Smooth muscle cell (in vitro differentiated cells): ENCODE data around the gene MAPRE2. TPM values are rescaled to one million over a fixed set of nuclear protein-coding genes. Genes with fewer than 3 reads are reported as not detected.
A peak's percentile ranks its signal among the peaks of the same experiment; 100 is the strongest.
"Not testable (repeated sequence)": the region's sequence is repeated elsewhere in the genome, so short reads cannot be mapped to it uniquely, and the experiment has no call there.

ENCODE experiments used
- DNase-seq: peaks from one replicate; lab custom pipeline; 2025; ENCODE audit not compliant: unreplicated experiment; lab: John Stamatoyannopoulos, UW
- H2AFZ ChIP-seq: fragments of 200-600 bp; sonication (generic); 2 replicates; pipeline ENCODE4 v1.6.0; 2016; ENCODE audit warnings: antibody characterized with exemption, low read depth, mild to moderate bottlenecking
- H3F3A ChIP-seq: fragments of 200-600 bp; sonication (generic); 2 replicates; pipeline ENCODE4 v1.6.0; 2017; ENCODE audit warnings: antibody characterized with exemption, low read depth
- H3K27ac ChIP-seq: fragments of 200-600 bp; sonication (generic); 2 replicates; pipeline ENCODE4 v1.5.1; 2016; ENCODE audit warnings: low read depth, mild to moderate bottlenecking
- H3K27me3 ChIP-seq: fragments of 200-600 bp; sonication (generic); 2 replicates; pipeline ENCODE4 v1.6.1; 2016; ENCODE audit warnings: low read depth, mild to moderate bottlenecking
- H3K36me3 ChIP-seq: fragments of 200-600 bp; sonication (generic); 2 replicates; pipeline ENCODE4 v1.5.1; 2016; ENCODE audit warnings: low read depth
- H3K4me1 ChIP-seq: fragments of 200-600 bp; sonication (generic); 2 replicates; pipeline ENCODE4 v1.5.1; 2016; ENCODE audit warnings: low read depth
- H3K4me2 ChIP-seq: fragments of 200-600 bp; sonication (generic); 2 replicates; pipeline ENCODE4 v1.6.0; 2016; ENCODE audit warnings: mild to moderate bottlenecking
- H3K4me3 ChIP-seq: fragments of 200-600 bp; sonication (generic); 2 replicates; pipeline ENCODE4 v1.5.1; 2016; ENCODE audit warnings: mild to moderate bottlenecking
- H3K79me2 ChIP-seq: fragments of 200-600 bp; sonication (generic); 2 replicates; pipeline ENCODE4 v1.6.0; 2016; ENCODE audit warnings: low read depth, mild to moderate bottlenecking
- H3K9ac ChIP-seq: fragments of 200-600 bp; sonication (generic); 2 replicates; pipeline ENCODE4 v1.6.0; 2016; ENCODE audit warnings: low read depth
- H3K9me3 ChIP-seq: fragments of 200-600 bp; sonication (generic); replicated peaks from 2 replicates; pipeline ENCODE4 v1.5.1; 2016; ENCODE audit warnings: low read depth
- H4K20me1 ChIP-seq: fragments of 200-600 bp; sonication (generic); 2 replicates; pipeline ENCODE4 v1.6.0; 2016; ENCODE audit warnings: low read depth
- WGBS: methylation state at CpG from one replicate; pipeline ENCODE4 v1.1.7; 2016; ENCODE audit warnings: low lambda C conversion rate; 5-methylcytosine and 5-hydroxymethylcytosine counted together
- polyA plus RNA-seq: library from polyadenylated mRNA; unstranded; fragments of >200 nt; fragmentation: Nextera tagmentation; extraction: Ambion mirVana; gene quantifications from 2 replicates; pipeline ENCODE4 v1.2.1, GENCODE V29; 2016
- total RNA-seq: library from RNA; depleted of rRNA; stranded (reverse); fragments of >200 nt; gene quantifications from 2 replicates; pipeline ENCODE4 v1.2.3, GENCODE V29; 2014
- TF ChIP-seq, protein P1 (sequence below): fragments of 200-600 bp; sonication (generic); IDR thresholded peaks from 2 replicates; pipeline ENCODE4 v1.5.1; 2017; ENCODE audit warnings: borderline replicate concordance, mild to moderate bottlenecking, antibody characterized with exemption; ENCODE audit not compliant: insufficient read depth, poor library complexity, severe bottlenecking

MAPRE2 gene
- total and polyA plus RNA-seq, 2 experiments from 2014 or later = 11.2 to 21.8 TPM

DNA sequence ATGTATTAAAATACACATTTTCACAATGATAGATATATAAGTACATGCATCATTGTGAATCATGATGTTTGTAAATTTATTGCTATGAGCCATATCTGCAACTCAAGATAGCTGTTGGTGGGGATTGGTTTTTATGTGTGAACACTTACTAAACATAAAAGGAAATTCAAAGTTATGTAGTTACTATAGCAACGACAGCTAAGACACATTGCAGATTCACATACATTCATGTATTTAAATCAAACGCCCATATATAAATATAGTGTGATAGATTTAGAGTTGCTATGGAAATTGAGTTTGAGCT is 65.6 kb downstream of the MAPRE2 start:
- Histone ChIP-seq H3K4me2 (no peak overlapping the region), H2AFZ (no peak overlapping the region), H3K9me3 (no peaks in the 10 kb centered on the region), H3K36me3 (no peaks in the 10 kb centered on the region), H3K79me2 (no peaks in the 10 kb centered on the region), H4K20me1 (no peaks in the 10 kb centered on the region), H3K4me1 (no peaks in the 10 kb centered on the region), H3K9ac (no peak overlapping the region), H3K27ac (no peak overlapping the region), H3K27me3 (no peaks in the 10 kb centered on the region), H3K4me3 (no peak overlapping the region), H3F3A (no peaks in the 10 kb centered on the region)
- TF ChIP-seq, protein P1, sequence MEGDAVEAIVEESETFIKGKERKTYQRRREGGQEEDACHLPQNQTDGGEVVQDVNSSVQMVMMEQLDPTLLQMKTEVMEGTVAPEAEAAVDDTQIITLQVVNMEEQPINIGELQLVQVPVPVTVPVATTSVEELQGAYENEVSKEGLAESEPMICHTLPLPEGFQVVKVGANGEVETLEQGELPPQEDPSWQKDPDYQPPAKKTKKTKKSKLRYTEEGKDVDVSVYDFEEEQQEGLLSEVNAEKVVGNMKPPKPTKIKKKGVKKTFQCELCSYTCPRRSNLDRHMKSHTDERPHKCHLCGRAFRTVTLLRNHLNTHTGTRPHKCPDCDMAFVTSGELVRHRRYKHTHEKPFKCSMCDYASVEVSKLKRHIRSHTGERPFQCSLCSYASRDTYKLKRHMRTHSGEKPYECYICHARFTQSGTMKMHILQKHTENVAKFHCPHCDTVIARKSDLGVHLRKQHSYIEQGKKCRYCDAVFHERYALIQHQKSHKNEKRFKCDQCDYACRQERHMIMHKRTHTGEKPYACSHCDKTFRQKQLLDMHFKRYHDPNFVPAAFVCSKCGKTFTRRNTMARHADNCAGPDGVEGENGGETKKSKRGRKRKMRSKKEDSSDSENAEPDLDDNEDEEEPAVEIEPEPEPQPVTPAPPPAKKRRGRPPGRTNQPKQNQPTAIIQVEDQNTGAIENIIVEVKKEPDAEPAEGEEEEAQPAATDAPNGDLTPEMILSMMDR = no peak
- DNase-seq = no peak
- 90% methylated on average over 2 of the region's 2 CpGs for WGBS

DNA sequence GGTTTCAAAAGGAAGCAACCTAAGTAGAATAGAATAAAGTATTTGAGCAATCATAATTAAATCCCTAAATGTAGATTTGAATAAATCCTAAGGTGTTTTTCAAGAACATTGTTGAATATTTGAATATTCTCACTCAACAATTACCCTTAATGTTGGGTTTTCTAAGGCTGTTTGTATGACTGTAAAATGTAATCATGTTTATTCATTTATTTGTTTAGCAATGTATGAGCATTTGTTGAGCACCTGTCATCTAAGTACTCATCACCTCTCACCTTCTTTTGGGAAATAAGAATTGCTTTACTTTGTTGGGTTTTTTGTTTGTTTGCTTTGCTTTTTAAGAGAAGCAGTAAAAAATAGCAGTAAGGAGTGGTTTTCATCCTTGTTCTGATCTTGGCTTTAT is 66.0 kb downstream of the MAPRE2 start:
- H3F3A ChIP-seq = no peaks in the 10 kb centered on the region

DNA sequence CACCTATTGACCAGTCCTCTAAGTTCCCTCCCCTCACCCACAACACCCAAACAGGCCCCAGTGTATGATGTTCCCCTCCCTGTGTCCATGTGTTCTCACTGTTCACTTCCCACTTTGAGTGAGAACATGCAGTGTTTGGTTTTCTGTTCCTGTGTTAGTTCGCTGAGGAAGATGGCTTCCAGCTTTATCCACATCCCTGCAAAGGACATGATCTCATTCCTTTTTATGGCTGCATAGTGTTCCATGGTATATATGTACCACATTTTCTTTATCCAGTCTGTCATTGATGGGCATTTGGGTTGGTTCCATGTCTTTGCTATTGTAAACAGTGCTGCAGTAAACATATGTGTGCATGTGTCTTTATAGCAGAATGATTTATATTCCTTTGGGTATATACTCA is 66.9 kb downstream of the MAPRE2 start:
- H3K27ac ChIP-seq, H3K27me3 ChIP-seq, H2AFZ ChIP-seq, H3K79me2 ChIP-seq, H3K9me3 ChIP-seq, H3K4me1 ChIP-seq, H3F3A ChIP-seq, H3K36me3 ChIP-seq, DNase-seq, H3K4me2 ChIP-seq, H3K4me3 ChIP-seq, H4K20me1 ChIP-seq, H3K9ac ChIP-seq: not testable (repeated sequence)
- 100% methylated on average over 1 of the region's 1 CpG for WGBS

More for the DNA sequence above, 66.0 kb downstream of the MAPRE2 start:
- no peaks in the 10 kb centered on the region for H3K36me3 ChIP-seq
- H3K27ac ChIP-seq = no peak overlapping the region
- no peaks in the 10 kb centered on the region for H3K79me2 ChIP-seq
- no peak overlapping the region for H2AFZ ChIP-seq
- no peaks in the 10 kb centered on the region for H4K20me1 ChIP-seq
- H3K4me1 ChIP-seq = no peaks in the 10 kb centered on the region
- no peaks in the 10 kb centered on the region for H3K27me3 ChIP-seq
- DNase-seq = no peak
- no peak overlapping the region for H3K4me3 ChIP-seq
- TF ChIP-seq, protein P1 = no peak
- H3K4me2 ChIP-seq = no peak overlapping the region
- H3K9ac ChIP-seq = no peak overlapping the region
- no peaks in the 10 kb centered on the region for H3K9me3 ChIP-seq

DNA sequence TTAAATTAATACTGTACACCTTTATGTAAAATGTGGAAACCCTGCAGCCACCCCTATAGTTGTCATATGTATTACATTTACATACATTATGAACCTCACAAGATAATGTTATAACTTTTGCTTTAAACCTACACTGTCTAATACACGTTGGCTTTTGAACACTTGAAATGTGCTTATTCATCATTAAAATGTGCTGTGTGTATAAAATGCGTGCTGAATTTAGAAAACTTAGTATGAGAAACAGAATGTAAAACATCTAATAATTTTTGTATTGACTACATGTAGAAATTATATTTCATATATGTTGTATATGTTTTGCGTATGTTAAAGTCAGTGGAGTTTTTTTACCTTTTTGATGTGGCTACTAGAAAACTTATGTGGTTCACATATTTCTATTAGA is 68.8 kb downstream of the MAPRE2 start:
- Histone ChIP-seq H3K27ac (no peak overlapping the region), H2AFZ (no peak overlapping the region), H3K36me3 (no peaks in the 10 kb centered on the region), H3K9ac (no peak overlapping the region), H3K9me3 (no peaks in the 10 kb centered on the region), H3K4me1 (no peaks in the 10 kb centered on the region), H3K4me3 (no peak overlapping the region), H3K27me3 (no peaks in the 10 kb centered on the region), H3F3A (no peaks in the 10 kb centered on the region), H3K4me2 (peak overlapping the region; percentile 51), H3K79me2 (no peaks in the 10 kb centered on the region), H4K20me1 (no peaks in the 10 kb centered on the region)
- no peak for DNase-seq
- 93% methylated on average over 3 of the region's 3 CpGs for WGBS
- TF ChIP-seq, protein P1 = no peak
